ENCODE results near the gene NKTR.
"Not testable (repeated sequence)": the region's sequence is repeated elsewhere in the genome, so short reads cannot be mapped to it uniquely, and the experiment has no call there.

NKTR gene

GRCh38 chr3:42597098-42597497, 3.4 kb upstream of the NKTR start:
- not testable (repeated sequence) for DNase-seq (ENCODE audit: low spot score)

GRCh38 chr3:42600958-42601675, 631 bp downstream of the NKTR start:
- DNase-seq (ENCODE audit: low spot score): peak; percentile 73

GRCh38 chr3:42601896-42602581, 1.6 kb downstream of the NKTR start:
- DNase-seq (ENCODE audit: low spot score): no peak

- no peak for DNase-seq (ENCODE audit: low spot score)
Observed at GRCh38 chr3:42602961-42603360, 2.5 kb downstream of the NKTR start.

- no peak for DNase-seq (ENCODE audit: low spot score)
Observed at GRCh38 chr3:42605546-42606173, 5.2 kb downstream of the NKTR start.

- no peak for DNase-seq (ENCODE audit: low spot score)
Observed at GRCh38 chr3:42608581-42608980, 8.1 kb downstream of the NKTR start.

- no peak for DNase-seq (ENCODE audit: low spot score)
Observed at GRCh38 chr3:42610976-42611375, 10.5 kb downstream of the NKTR start.

GRCh38 chr3:42612217-42612616, 11.7 kb downstream of the NKTR start:
- no peak for DNase-seq (ENCODE audit: low spot score)

- DNase-seq (ENCODE audit: low spot score): no peak
Observed at GRCh38 chr3:42612928-42613327, 12.4 kb downstream of the NKTR start.

GRCh38 chr3:42613462-42613861, 13.0 kb downstream of the NKTR start:
- peak; percentile 16 for DNase-seq (ENCODE audit: low spot score)

GRCh38 chr3:42631620-42632019, 31.1 kb downstream of the NKTR start:
- no peak for DNase-seq (ENCODE audit: low spot score)

- DNase-seq (ENCODE audit: low spot score): no peak
Observed at GRCh38 chr3:42632146-42632545, 31.7 kb downstream of the NKTR start.

- DNase-seq (ENCODE audit: low spot score): no peak
Observed at GRCh38 chr3:42633544-42633943, 33.1 kb downstream of the NKTR start.

GRCh38 chr3:42635111-42635510, 34.6 kb downstream of the NKTR start:
- DNase-seq (ENCODE audit: low spot score): no peak

- DNase-seq (ENCODE audit: low spot score): no peak
Observed at GRCh38 chr3:42637001-42637400, 36.5 kb downstream of the NKTR start.

- no peak for DNase-seq (ENCODE audit: low spot score)
Observed at GRCh38 chr3:42638339-42638842, 37.9 kb downstream of the NKTR start.

- DNase-seq (ENCODE audit: low spot score): no peak
Observed at GRCh38 chr3:42639192-42639591, 38.7 kb downstream of the NKTR start.

- no peak for DNase-seq (ENCODE audit: low spot score)
Observed at GRCh38 chr3:42640129-42640528, 39.6 kb downstream of the NKTR start.

GRCh38 chr3:42640771-42641370, 40.4 kb downstream of the NKTR start:
- DNase-seq (ENCODE audit: low spot score): no peak

GRCh38 chr3:42647821-42648459, 47.5 kb downstream of the NKTR start:
- DNase-seq (ENCODE audit: low spot score): no peak

- no peak for DNase-seq (ENCODE audit: low spot score)
Observed at GRCh38 chr3:42649006-42649405, 48.5 kb downstream of the NKTR start.

- DNase-seq (ENCODE audit: low spot score): no peak
Observed at GRCh38 chr3:42649783-42650182, 49.3 kb downstream of the NKTR start.

All from GM03348 (cell line).